ENCODE measurements around the gene PLA2G2C. TPM values are rescaled to one million over a fixed set of nuclear protein-coding genes. Genes with fewer than 3 reads are reported as not detected.

Gene PLA2G2C
- total and polyA plus RNA-seq, 2 donors (not counting 1 experiment from before 2014, with no cell fraction given): 0.03 TPM; not detected in 1

DNA sequence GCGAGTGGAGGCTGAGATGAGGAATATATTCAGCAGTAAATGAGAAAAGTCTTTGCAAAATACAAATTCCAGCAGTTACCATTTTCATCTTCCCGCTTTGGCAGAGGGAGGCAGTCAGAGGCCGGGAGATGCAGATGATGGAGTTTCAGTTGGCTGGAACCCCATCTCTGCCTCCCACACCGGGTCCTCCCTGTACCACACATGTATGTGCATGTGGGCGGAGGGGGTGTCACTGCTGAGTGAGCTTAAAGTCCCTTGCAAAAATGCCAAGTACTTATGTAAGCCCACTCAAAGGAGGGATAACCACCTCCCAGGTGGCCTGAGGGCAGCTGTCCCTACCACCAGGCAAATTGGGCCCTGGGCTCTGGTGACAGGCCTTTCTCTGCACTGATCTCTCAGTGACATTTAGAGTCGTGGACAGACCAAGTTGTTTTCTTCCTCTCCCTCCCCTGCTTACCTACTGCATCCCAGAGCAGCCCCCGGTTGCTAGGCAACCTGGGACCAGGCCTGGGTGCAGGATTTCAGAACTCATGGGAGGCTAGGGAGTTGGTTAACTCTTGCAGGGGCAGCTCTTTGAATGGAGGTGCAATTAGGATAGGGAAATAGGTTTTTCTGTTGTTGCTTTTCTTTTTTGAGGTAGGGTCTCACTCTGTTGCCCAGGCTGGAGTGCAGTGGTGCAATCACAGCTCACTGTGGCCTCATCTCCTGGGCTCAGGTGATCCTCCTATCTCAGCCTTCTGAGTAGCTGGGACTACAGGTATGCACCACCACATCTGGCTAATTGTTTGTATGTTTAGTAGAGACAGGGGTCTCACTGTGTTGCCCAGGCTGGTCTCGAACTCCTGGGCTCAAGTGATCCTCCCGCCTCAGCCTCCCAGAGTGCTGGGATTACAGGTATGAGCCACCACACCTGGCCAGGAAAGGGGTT lies 17.5 kb downstream of the PLA2G2C start:
- H3K4me3 Mint-ChIP-seq: no peak overlapping the region
- H3K27ac Mint-ChIP-seq: no peak overlapping the region
- no peaks in the 10 kb centered on the region for H3K79me2 ChIP-seq (ENCODE audit: control insufficient read depth, insufficient read depth, low read length)
- WGBS (ENCODE audit: insufficient coverage): 100% methylated on average over 2 of the region's 9 CpGs
- H3K4me3 ChIP-seq (ENCODE audit: control extremely low read depth in 1 of 5, extremely low read depth in 1 of 5, insufficient read depth in 1 of 5, low read depth in 2 of 5, low read length in 4 of 5): no peak overlapping the region
- peaks cover 14 to 17% of the 10 kb centered on the region in 2 donors for H3K4me1 ChIP-seq (ENCODE audit: control insufficient read depth in 2 of 2, insufficient read depth in 2 of 2, low read length in 2 of 2)
- TF ChIP-seq, protein P1, sequence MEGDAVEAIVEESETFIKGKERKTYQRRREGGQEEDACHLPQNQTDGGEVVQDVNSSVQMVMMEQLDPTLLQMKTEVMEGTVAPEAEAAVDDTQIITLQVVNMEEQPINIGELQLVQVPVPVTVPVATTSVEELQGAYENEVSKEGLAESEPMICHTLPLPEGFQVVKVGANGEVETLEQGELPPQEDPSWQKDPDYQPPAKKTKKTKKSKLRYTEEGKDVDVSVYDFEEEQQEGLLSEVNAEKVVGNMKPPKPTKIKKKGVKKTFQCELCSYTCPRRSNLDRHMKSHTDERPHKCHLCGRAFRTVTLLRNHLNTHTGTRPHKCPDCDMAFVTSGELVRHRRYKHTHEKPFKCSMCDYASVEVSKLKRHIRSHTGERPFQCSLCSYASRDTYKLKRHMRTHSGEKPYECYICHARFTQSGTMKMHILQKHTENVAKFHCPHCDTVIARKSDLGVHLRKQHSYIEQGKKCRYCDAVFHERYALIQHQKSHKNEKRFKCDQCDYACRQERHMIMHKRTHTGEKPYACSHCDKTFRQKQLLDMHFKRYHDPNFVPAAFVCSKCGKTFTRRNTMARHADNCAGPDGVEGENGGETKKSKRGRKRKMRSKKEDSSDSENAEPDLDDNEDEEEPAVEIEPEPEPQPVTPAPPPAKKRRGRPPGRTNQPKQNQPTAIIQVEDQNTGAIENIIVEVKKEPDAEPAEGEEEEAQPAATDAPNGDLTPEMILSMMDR (IDR thresholded peaks at IDR 0.05): no peak
- no peak for TF ChIP-seq EZH2 (IDR thresholded peaks at IDR 0.05; ENCODE audit: borderline replicate concordance, insufficient read depth, low read depth, low read length, poor library complexity, severe bottlenecking)
- peaks cover 0 to 7% (median 0%) of the 10 kb centered on the region in 4 experiments for H3K27me3 ChIP-seq (replicated peaks in 1 of 4; ENCODE audit: control extremely low read depth in 1 of 4, control insufficient read depth in 3 of 4, insufficient read depth in 4 of 4, low read length in 3 of 4)
- no peak for DNase-seq
- H3K9me3 ChIP-seq (ENCODE audit: control extremely low read depth in 1 of 3, control insufficient read depth in 2 of 3, insufficient read depth in 1 of 3, low read length in 2 of 3): peaks cover 0 to 50% (median 4%) of the 10 kb centered on the region in 3 donors
- intact Hi-C loops (cut with micrococcal nuclease): no loop called here
- H4K20me1 ChIP-seq (ENCODE audit: control insufficient read depth, insufficient read depth, low read length, poor library complexity, severe bottlenecking): no peaks in the 10 kb centered on the region
- H3K36me3 ChIP-seq (replicated peaks in 1 of 2; ENCODE audit: control extremely low read depth in 1 of 2, control insufficient read depth in 1 of 2, extremely low read depth in 1 of 2, insufficient read depth in 2 of 2, low read length in 1 of 2): no peaks in the 10 kb centered on the region
- POLR2A ChIA-PET: no interaction called here
- CTCF ChIA-PET: interaction anchor here (0.8 to 1.3 kb wide), 3 partner anchors 10 to 24 kb away, joined by 3 to 5 read pairs (median 4); no protein-coding TSS in a partner anchor
- no peak overlapping the region for H3K27ac ChIP-seq (ENCODE audit: low read length in 2 of 2)
- ATAC-seq (ENCODE audit: low read depth): no peak
- H3K9ac ChIP-seq (ENCODE audit: low read length): no peak overlapping the region
- H3K27me3 Mint-ChIP-seq: peaks cover 24% of the 10 kb centered on the region
- peaks cover 15% of the 10 kb centered on the region for H3K4me1 Mint-ChIP-seq
- no peak overlapping the region for H2AFZ ChIP-seq (ENCODE audit: insufficient read depth, low read depth, low read length, poor library complexity, severe bottlenecking)
- peaks cover 8% of the 10 kb centered on the region for H3K9me3 Mint-ChIP-seq (ENCODE audit: insufficient read depth)
- no peak overlapping the region for H3K4me2 ChIP-seq (replicated peaks; ENCODE audit: low read depth, low read length, poor library complexity, severe bottlenecking)

DNA sequence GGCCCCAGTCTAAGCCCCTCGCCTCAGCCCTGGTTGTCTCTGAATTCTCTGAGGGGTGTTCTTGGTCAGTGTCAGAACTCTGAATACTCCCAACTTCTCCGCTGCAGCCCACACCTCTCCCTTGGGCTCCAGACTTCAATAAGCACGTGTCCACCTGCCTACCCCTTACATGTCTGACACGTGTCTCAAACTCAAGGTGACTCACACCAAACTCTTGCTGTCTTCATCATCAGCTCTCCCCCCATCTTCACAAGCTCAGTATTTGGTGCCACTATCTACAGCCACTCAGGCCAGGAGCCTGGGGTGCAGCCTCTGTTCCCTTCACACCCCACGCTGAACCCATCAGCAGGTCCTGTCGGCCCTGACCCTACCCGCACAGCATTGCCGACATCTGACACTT lies 19.2 kb downstream of the PLA2G2C start:
- H3K4me1 Mint-ChIP-seq: peaks cover 12% of the 10 kb centered on the region
- Histone ChIP-seq H3K4me3 (ENCODE audit: control extremely low read depth in 1 of 5, extremely low read depth in 1 of 5, insufficient read depth in 1 of 5, low read depth in 2 of 5, low read length in 4 of 5) (no peak overlapping the region), H3K27me3 (replicated peaks in 1 of 4; ENCODE audit: control extremely low read depth in 1 of 4, control insufficient read depth in 3 of 4, insufficient read depth in 4 of 4, low read length in 3 of 4) (peaks cover 0 to 10% (median 0%) of the 10 kb centered on the region in 4 experiments), H3K9ac (ENCODE audit: low read length) (no peak overlapping the region), H2AFZ (ENCODE audit: insufficient read depth, low read depth, low read length, poor library complexity, severe bottlenecking) (no peak overlapping the region), H3K9me3 (ENCODE audit: control extremely low read depth in 1 of 3, control insufficient read depth in 2 of 3, insufficient read depth in 1 of 3, low read length in 2 of 3) (peaks cover 0 to 63% (median 4%) of the 10 kb centered on the region in 3 donors), H3K4me2 (replicated peaks; ENCODE audit: low read depth, low read length, poor library complexity, severe bottlenecking) (no peak overlapping the region), H3K36me3 (replicated peaks in 1 of 2; ENCODE audit: control extremely low read depth in 1 of 2, control insufficient read depth in 1 of 2, extremely low read depth in 1 of 2, insufficient read depth in 2 of 2, low read length in 1 of 2) (no peaks in the 10 kb centered on the region), H3K27ac (ENCODE audit: low read length in 2 of 2) (no peak overlapping the region), H4K20me1 (ENCODE audit: control insufficient read depth, insufficient read depth, low read length, poor library complexity, severe bottlenecking) (no peaks in the 10 kb centered on the region), H3K79me2 (ENCODE audit: control insufficient read depth, insufficient read depth, low read length) (no peaks in the 10 kb centered on the region), H3K4me1 (ENCODE audit: control insufficient read depth in 2 of 2, insufficient read depth in 2 of 2, low read length in 2 of 2) (peaks cover 12 to 16% of the 10 kb centered on the region in 2 donors)
- 90% methylated on average over 7 of the region's 8 CpGs for WGBS (ENCODE audit: insufficient coverage)
- CTCF ChIA-PET: interaction anchor here (0.8 to 0.9 kb wide), 2 partner anchors 16 to 251 kb away, joined by 3 read pairs; no protein-coding TSS in a partner anchor
- TF ChIP-seq EZH2 (IDR thresholded peaks at IDR 0.05; ENCODE audit: borderline replicate concordance, insufficient read depth, low read depth, low read length, poor library complexity, severe bottlenecking): no peak
- TF ChIP-seq, protein P1 (IDR thresholded peaks at IDR 0.05): no peak
- POLR2A ChIA-PET: no interaction called here
- intact Hi-C loops (cut with micrococcal nuclease): no loop called here
- H3K9me3 Mint-ChIP-seq (ENCODE audit: insufficient read depth): peaks cover 16% of the 10 kb centered on the region
- no peak overlapping the region for H3K27ac Mint-ChIP-seq
- ATAC-seq (ENCODE audit: low read depth) (no peak), DNase-seq (no peak)
- H3K4me3 Mint-ChIP-seq: no peak overlapping the region
- H3K27me3 Mint-ChIP-seq: peaks cover 24% of the 10 kb centered on the region

All from B cell (primary cell).